Coronary artery (tissue), 2 donors: ENCODE results near the gene RAB26.
"Not testable (repeated sequence)": the region's sequence is repeated elsewhere in the genome, so short reads cannot be mapped to it uniquely, and the experiment has no call there.

Experiments used
- DNase-seq: peaks from one replicate; pipeline ENCODE4 v3.0.0-alpha.2; 2017; ENCODE audit warnings: low spot score
- H3K27ac ChIP-seq, 2 donors: fragments of 200-600 bp; sonication (generic); one replicate each; pipeline ENCODE4 v1.5.1; 2016 to 2019
- H3K4me3 ChIP-seq: fragments of 200-600 bp; sonication (generic); 2 replicates; pipeline ENCODE4 v1.5.1; 2016; ENCODE audit warnings: mild to moderate bottlenecking, moderate library complexity
- TF ChIP-seq, protein P1 (sequence below): fragments of 200-600 bp; sonication (generic); IDR thresholded peaks from one replicate; pipeline ENCODE4 v1.5.1; 2019; ENCODE audit warnings: antibody characterized with exemption

The RAB26 gene

DNA sequence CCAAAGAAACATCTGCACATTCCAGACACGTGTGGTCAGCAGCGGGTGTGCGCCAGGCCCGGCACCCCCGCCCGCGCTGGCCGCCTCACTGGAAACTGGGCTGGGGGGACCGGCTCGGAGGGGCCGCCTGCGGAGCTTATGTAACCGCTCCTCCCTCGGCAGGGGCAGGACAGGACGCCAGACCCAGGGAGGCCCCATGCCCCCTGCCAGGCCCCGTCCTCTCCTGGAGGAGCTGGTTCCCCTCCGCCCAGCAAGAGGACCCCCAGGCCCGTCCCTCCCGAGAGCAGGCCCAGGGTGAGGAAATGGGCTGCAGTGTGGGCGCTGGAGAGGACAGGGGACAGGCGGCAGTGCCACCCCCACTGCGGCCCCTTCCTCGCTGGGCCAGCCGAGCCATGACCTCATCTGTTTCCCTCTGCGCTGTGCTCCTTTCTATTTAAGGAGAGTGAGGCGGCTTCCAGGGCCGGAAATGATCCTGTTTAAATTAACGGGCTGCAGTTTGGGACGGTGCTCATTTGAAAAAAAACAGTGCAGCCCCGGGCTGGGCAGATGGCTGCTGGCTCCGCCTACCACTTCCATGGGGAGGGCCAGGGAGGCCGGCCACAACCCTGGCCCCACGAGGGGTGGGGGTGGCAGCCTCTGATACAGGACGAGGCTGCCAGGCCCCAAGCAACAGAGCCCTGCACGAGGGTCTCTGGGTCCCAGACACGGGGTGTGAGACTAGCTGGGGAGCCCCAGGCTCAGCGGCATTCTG, 23.6 kb upstream of the RAB26 start:
- Histone ChIP-seq H3K27ac (peak overlapping the region; percentile 98 to 99), H3K4me3 (peak overlapping the region; percentile 68)
- not testable (repeated sequence) for DNase-seq

DNA sequence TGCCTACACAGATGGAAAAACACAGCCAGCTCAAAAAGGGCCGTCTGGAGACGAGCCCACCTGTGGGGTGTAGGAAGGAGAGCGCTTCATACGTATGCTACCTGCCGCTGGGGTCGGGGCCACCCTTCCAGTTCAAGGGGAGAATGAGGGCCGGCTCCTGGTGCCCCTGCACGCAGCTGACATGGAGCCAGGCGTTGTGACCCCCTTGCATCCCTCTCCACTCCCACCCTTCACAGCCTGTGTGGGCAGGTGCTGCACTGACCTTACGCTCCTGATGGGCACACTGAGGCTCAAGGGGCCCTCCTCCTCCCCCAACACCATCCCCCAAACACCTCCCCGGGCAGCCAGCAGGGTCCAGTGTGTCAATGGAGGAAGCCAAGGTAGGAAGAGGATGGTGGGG, 22.8 kb upstream of the RAB26 start:
- Histone ChIP-seq H3K4me3 (peak overlapping the region; percentile 68), H3K27ac (peak overlapping the region; percentile 98 to 99)
- DNase-seq: not testable (repeated sequence)

DNA sequence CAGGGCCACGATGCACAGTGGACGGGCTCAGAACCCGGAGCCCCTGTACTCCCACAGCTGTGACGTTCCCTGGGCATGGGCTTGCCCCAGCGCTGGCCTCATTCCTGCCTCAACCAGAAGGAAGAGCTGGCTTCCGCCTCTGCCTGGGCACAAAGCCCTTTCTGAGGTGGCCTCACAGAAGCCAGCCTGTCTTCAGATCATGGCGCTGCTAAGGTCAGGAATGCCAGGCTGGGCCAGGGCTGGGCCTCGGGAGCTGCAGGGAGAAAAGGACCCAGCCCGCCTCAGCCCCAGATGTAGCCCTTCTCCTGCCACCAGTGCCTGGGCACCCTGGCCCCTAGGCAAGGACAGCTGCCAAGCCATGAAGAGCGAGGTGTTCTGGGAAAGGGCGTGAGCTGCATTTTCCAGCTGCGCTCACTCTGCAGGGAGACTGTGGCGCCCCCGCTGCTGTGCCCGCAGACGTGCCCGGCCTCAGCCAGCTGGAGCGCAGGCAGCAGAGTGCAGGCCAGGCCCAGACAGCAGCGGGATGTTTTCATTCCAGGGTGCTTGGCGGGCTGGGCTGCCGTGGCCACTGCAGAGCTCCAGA, 22.2 kb upstream of the RAB26 start:
- Histone ChIP-seq H3K27ac (peak overlapping the region; percentile 98 to 99), H3K4me3 (peak overlapping the region; percentile 68)
- DNase-seq: not testable (repeated sequence)

DNA sequence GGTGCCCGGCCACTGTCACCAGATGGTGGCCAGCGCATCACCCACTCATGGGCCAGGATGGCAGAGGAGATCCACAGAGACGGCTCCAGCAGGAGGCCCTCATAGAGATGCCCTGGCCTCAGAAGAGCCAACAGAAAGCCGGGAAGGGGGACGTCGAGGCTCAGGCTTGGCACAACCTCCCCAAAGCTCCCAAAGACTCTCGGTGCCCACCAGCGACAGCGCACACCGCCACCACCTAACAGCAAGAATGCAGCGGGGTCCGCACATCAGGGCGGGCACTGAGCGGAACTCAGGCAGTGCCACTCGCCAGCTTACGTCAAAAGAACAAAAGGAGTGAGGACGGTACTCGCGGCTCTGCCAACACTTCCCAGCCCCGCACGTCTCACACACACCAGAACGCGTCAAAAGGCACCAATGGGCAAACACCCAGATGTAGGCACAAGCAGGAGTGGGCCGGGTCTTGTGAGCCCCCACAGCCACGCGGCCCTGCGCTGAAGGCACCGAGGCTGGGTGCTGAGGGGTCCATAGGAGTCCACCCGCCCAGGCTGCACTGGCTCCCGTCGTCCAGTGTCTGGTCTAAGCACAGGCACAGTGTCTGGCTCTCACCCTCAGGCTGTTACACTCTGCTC, 21.4 kb upstream of the RAB26 start:
- Histone ChIP-seq H3K4me3 (peak overlapping the region; percentile 68), H3K27ac (peak overlapping the region; percentile 98 to 99)
- not testable (repeated sequence) for DNase-seq

DNA sequence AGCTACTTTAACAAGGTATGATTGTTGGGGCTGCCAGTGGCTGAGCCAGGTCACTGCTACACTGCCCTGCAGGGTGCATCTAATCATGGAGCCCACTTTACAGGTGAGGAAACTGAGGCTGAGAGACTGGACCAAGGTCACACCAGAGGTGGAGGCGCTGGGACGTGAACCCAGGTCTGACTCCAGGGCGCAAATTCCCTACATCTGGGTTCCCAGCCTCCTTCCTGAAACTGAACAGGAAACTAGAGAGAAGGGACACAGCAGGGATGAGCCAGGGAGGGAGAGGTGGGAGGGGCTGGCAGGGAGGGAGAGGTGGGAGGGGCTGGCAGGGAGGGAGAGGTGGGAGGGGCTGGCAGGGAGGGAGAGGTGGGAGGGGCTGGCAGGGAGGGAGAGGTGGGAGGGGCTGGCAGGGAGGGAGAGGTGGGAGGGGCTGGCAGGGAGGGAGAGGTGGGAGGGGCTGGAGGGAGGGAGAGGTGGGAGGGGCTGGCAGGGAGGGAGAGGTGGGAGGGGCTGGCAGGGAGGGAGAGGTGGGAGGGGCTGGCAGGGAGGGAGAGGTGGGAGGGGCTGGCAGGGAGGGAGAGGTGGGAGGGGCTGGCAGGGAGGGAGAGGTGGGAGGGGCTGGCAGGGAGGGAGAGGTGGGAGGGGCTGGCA, 20.7 kb upstream of the RAB26 start:
- peak overlapping the region; percentile 98 to 99 for H3K27ac ChIP-seq
- DNase-seq: not testable (repeated sequence)
- peak overlapping the region; percentile 68 for H3K4me3 ChIP-seq

DNA sequence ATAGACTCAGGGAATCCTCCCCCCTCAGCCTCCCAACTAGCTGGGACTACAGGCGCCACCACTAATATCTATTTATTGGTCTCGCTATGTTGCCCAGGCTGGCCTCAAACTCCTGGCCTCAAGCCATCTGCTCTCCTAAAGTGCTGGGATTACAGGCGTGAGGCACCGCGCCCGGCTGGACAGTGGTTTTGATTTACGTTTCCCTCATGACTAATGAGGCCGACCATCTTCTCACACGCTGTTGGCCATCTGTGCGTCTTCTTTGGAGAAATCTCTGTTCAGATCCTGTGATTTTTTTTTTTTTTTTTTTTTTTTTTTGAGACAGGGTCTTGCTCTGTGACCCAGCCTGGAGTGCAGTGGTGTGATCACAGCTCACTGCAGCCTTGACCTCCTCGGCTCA, 19.2 kb upstream of the RAB26 start:
- H3K27ac ChIP-seq, H3K4me3 ChIP-seq, DNase-seq: not testable (repeated sequence)

DNA sequence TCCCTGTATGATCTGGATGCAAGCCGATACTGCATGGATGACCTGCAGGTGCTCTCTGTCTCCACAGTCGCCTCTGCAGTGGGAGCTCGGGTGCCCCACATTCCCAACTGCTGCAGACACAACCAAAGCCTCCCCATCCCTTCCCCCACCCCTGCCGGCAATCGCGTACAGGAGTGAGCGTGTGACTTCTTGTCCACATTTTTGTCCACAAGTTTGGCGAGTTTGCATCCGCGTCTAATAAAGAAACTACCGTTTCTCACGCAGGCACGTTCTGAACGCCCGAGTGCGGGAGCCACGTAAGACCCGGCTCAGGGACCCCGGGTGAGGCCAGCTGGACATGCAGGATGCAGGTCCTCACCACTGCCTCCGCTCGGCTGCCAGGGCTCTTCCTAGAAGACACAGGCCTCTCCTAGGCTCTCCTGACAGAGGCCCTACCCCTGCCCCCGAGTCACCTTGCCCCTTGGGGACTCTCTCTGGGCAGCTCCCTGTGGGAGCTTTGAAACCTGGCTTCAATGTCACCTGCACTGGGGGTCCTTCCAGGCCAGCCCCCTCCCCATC, 18.5 kb upstream of the RAB26 start:
- H3K4me3 ChIP-seq, DNase-seq: not testable (repeated sequence)
- H3K27ac ChIP-seq: peak overlapping the region in 1 of 2 donors; percentile 28

DNA sequence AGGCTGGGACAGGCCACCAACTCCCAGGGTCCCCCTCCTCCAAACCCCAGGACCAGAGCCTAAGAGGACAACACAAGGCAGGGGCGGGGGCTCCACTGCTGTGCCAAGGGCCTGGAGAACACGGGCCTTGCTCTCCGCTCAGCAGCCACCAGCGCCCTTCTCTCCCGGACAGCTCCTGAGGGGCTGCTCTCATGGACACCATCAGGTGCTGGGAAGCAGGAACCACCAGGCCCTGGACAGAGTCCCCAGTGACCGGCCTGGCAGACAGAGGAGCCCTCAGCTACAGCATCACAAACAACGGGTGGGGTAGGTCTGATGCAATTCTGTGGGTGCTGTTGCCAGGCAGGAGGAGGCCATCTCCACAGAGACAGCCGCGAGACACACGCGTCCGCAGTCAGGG, 14.6 kb upstream of the RAB26 start:
- peak overlapping the region; percentile 67 to 76 for H3K27ac ChIP-seq
- H3K4me3 ChIP-seq: peak overlapping the region; percentile 61
- not testable (repeated sequence) for DNase-seq

DNA sequence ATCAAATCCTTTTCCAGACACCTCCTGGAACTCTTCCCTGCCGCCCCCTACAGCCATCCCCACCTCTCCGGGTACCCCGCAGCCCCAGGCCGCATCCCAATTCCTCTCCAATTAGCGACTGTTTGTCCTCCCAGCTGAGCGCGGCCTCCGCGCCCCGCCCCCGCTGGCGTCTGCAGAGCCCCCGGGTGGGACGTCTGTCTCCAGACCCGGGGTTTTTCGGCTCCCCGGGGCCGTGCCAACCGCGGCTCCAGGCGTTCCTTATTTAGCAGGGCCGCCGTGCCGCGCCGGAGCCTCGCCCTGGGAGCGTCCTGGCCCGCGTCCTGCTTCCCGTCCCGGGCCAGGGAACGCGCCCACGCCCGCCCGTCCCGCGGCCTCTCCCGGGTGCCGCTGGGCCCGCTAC, 13.4 kb upstream of the RAB26 start:
- not testable (repeated sequence) for DNase-seq
- peak overlapping the region; percentile 79 to 95 for H3K27ac ChIP-seq
- H3K4me3 ChIP-seq: peak overlapping the region; percentile 78

DNA sequence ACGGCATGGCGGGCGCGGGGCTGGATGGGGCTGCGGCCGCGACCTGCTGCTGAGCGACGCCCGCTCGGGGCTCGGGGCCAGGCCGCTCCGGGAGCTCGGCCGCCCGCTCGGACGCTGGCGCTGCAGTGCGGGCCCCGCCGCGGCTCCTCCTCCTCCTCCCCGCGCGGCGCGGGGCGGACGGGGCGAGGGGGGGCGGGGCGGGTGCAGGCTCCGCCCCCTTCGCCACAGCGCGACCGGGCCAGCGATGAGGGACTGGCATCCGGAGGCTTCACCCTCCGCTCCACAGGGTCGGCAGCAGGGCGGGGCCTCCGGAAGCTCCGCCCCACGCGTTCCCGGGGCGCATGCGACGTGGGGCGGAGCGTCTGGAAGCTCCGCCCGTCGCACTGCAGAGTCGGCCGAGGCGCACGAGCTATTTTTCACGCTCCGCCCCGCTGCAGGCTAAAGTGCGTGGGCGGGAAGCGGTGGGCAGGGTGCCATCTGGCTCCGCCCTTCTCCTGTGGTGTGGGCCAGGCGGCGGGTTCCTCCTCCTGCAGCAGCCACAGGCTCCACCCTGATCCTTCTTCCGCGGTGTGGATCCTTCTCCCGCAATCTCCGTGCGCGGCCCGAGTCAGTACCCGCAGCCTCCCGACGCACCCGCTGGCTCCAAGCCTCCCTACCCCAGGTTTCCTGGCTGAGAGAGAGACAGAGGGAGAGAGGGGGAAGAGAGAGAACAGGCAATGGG, 12.5 kb upstream of the RAB26 start, which contains the start of gene PKD1:
Gene PKD1 (minus strand): TSS at position 129 of the 721 bp plus-strand sequence. CDS start 209 bp downstream, outside the sequence.
- Histone ChIP-seq H3K27ac (peak within 1 kb of the TSS; percentile 79 to 95), H3K4me3 (peak within 1 kb of the TSS; percentile 78)
- peak; percentile 91 for DNase-seq

DNA sequence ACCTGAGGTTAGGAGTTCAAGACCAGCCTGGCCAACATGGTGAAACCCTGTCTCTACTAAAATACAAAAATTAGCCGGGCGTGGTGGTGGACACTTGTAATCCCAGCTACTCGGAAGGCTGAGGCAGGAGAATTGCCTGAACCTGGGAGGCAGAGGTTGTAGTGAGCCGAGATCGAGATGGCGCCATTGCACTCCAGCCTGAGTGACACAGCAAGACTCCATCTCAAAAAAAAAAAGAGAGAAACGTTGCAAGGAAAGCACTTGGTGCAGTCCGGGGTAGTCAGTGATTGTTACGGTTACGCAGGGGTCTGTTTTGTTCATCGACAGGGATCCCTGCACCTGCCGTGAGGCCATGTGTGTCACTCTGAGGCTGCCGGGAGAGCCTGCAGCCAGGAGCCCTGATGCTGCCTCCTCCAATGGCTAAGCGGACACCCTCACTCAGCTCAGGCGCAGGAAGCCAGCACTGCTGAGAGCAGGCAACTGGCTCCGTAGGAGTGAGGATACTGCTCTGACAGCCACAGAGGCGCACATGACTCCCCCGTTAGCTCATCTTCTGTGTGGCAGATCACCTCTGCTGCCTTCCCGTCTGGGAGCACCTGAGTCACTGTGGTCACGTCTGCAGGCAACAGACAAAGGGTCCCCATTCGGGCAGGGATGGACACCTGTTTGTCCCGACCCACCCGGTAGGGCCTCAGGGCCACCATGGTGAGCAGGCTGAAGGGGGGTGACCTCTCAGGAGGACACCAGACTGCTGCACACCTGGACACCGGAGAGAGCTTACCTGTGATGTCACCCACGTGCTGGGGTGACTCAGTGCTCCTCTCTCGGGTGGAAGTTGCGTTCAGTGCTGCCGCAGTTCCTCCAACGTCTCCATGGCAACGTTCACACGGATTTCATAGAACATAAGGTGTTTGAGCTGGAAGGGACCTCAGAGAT, 5.2 kb upstream of the RAB26 start:
- Histone ChIP-seq H3K4me3 (no peak overlapping the region), H3K27ac (no peak overlapping the region)
- no peak for DNase-seq
- TF ChIP-seq, protein P1, sequence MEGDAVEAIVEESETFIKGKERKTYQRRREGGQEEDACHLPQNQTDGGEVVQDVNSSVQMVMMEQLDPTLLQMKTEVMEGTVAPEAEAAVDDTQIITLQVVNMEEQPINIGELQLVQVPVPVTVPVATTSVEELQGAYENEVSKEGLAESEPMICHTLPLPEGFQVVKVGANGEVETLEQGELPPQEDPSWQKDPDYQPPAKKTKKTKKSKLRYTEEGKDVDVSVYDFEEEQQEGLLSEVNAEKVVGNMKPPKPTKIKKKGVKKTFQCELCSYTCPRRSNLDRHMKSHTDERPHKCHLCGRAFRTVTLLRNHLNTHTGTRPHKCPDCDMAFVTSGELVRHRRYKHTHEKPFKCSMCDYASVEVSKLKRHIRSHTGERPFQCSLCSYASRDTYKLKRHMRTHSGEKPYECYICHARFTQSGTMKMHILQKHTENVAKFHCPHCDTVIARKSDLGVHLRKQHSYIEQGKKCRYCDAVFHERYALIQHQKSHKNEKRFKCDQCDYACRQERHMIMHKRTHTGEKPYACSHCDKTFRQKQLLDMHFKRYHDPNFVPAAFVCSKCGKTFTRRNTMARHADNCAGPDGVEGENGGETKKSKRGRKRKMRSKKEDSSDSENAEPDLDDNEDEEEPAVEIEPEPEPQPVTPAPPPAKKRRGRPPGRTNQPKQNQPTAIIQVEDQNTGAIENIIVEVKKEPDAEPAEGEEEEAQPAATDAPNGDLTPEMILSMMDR: no peak
